Stomach (tissue), 9 donors: ENCODE measurements around the gene MMP10. TPM values are rescaled to one million over a fixed set of nuclear protein-coding genes. Genes with fewer than 3 reads are reported as not detected.

Source experiments
- DNase-seq, 2 donors: peaks; one replicate each; pipeline versions ENCODE4 v3.0.0 to v3.0.0-alpha.2; 2013 to 2019
- H3K27ac ChIP-seq, 5 donors: fragments of 200-600 bp in 4 of 5; sonication (generic) in 4 of 5; one replicate each; pipeline ENCODE4 v1.5.1; 2013 to 2019; ENCODE audit warnings: mild to moderate bottlenecking in 1 of 5, moderate library complexity in 1 of 5
- H3K27me3 ChIP-seq, 3 donors: fragments of 200-600 bp; sonication (generic); one replicate each; pipeline ENCODE4 v1.5.1; 2017 to 2019; ENCODE audit warnings: mixed run types in 1 of 3
- H3K36me3 ChIP-seq, 4 donors: fragments of 200-600 bp; sonication (generic); 1 replicate in 3 of 4; 2 replicates in 1 of 4; pipeline ENCODE4 v1.5.1; 2016 to 2019
- H3K4me1 ChIP-seq, 4 donors: fragments of 200-600 bp; sonication (generic); one replicate each; pipeline ENCODE4 v1.5.1; 2016 to 2019
- H3K4me3 ChIP-seq, 4 donors: fragments of 200-600 bp; sonication (generic) in 3 of 4; one replicate each; pipeline ENCODE4 v1.5.1; 2016 to 2019; ENCODE audit warnings: mild to moderate bottlenecking in 1 of 4
- H3K9me3 ChIP-seq, 4 donors: fragments of 200-600 bp; sonication (generic); one replicate each; pipeline ENCODE4 v1.5.1; 2016 to 2019
- CTCF ChIP-seq, 7 experiments: fragments of 450-650 bp in 4 of 7; fragments of 200-600 bp in 3 of 7; sonication (generic) in 3 of 7; IDR thresholded peaks; one replicate each; pipeline ENCODE4 v1.5.1; 2016 to 2019; ENCODE audit warnings: antibody characterized with exemption in 7 of 7, control low read depth in 2 of 7, mild to moderate bottlenecking in 1 of 7
- EP300 ChIP-seq: sonication (generic); formaldehyde crosslinking; IDR thresholded peaks from one replicate; pipeline ENCODE4 v1.6.1; 2017; ENCODE audit warnings: antibody characterized with exemption
- POLR2A ChIP-seq, 4 donors: fragments of 450-650 bp; IDR thresholded peaks; one replicate each; pipeline ENCODE4 v1.6.1; 2016; ENCODE audit warnings: antibody characterized with exemption in 4 of 4, control low read depth in 2 of 4, mild to moderate bottlenecking in 1 of 4, moderate library complexity in 1 of 4
- POLR2AphosphoS5 ChIP-seq, 3 donors: sonication (generic); formaldehyde crosslinking; IDR thresholded peaks; one replicate each; pipeline ENCODE4 v1.6.1; 2016; ENCODE audit warnings: antibody characterized with exemption in 3 of 3
- WGBS, 5 donors: extraction: QIAGEN DNeasy Blood & Tissue Kit in 3 of 5; methylation state at CpG; one replicate each; pipeline versions ENCODE4 v1.1.5 to v1.1.7; 2013 to 2018; 5-methylcytosine and 5-hydroxymethylcytosine counted together
- intact Hi-C: fragments of 100-400 bp; cut with DNase I; formaldehyde crosslinking; loops from one replicate; pipeline ENCODE4 v1.15.1; 2023; ENCODE audit warnings: low total_unique reads
- polyA plus RNA-seq, 3 donors: library from polyadenylated mRNA; stranded (reverse); fragments of 200-250 nt; gene quantifications; one replicate each; pipeline ENCODE4 v1.2.3, GENCODE V29; 2013
- total RNA-seq, 5 donors: library from RNA; depleted of rRNA; stranded (reverse); fragments of >200 nt; gene quantifications; one replicate each; pipeline versions ENCODE4 v1.1.0 to v1.2.3, GENCODE V29; 2014 to 2016
- donor health status: healthy with polysubstance abuse.
- donor health status: Bipolar disorder and iron deficiency.
- donor health status: healthy.

The MMP10 gene
- total and polyA plus RNA-seq, 8 donors = 0.10 to 8.8 (median 0.92) TPM; not detected in 3

GRCh38 chr11:102761646-102762238, 18.7 kb downstream of the MMP10 start:
- intact Hi-C loops = no loop called here
- H3K27ac ChIP-seq = no peak overlapping the region
- TF ChIP-seq POLR2A (IDR thresholded peaks at IDR 0.05) (no peak), POLR2AphosphoS5 (IDR thresholded peaks at IDR 0.05) (no peak), EP300 (no peak), CTCF (IDR thresholded peaks at IDR 0.05) (no peak)
- H3K4me3 ChIP-seq = no peak overlapping the region
- no peaks in the 10 kb centered on the region for H3K9me3 ChIP-seq
- no peaks in the 10 kb centered on the region for H3K27me3 ChIP-seq
- no peak for DNase-seq
- H3K36me3 ChIP-seq = no peaks in the 10 kb centered on the region
- H3K4me1 ChIP-seq = peaks cover 0 to 10% (median 0%) of the 10 kb centered on the region in 4 donors
- 84 to 93% (median 91%) methylated on average over 4 of the region's 4 CpGs for WGBS, 5 donors

- 39 to 48% (median 45%) methylated on average over 4 of the region's 4 CpGs for WGBS, 5 donors
- Histone ChIP-seq H3K27ac (no peak overlapping the region), H3K9me3 (no peaks in the 10 kb centered on the region), H3K4me1 (peaks cover 0 to 10% (median 0%) of the 10 kb centered on the region in 4 donors), H3K27me3 (no peaks in the 10 kb centered on the region), H3K4me3 (no peak overlapping the region), H3K36me3 (no peaks in the 10 kb centered on the region)
- TF ChIP-seq POLR2A (IDR thresholded peaks at IDR 0.05) = no peak
- peak in 2 of 3 donors; percentile 54 to 56 for TF ChIP-seq POLR2AphosphoS5 (IDR thresholded peaks at IDR 0.05)
- intact Hi-C loops = no loop called here
- peak in 1 of 2 donors; percentile 23 for DNase-seq
Measured at GRCh38 chr11:102760344-102761035, 19.9 kb downstream of the MMP10 start.

GRCh38 chr11:102757823-102758549, 22.4 kb downstream of the MMP10 start:
- no peaks in the 10 kb centered on the region for H3K36me3 ChIP-seq
- no peak for TF ChIP-seq EP300
- no peak for TF ChIP-seq POLR2AphosphoS5 (IDR thresholded peaks at IDR 0.05)
- no peak for TF ChIP-seq POLR2A (IDR thresholded peaks at IDR 0.05)
- H3K27me3 ChIP-seq = no peaks in the 10 kb centered on the region
- no peaks in the 10 kb centered on the region for H3K9me3 ChIP-seq
- WGBS, 5 donors = 34 to 51% (median 47%) methylated on average over 2 of the region's 2 CpGs
- no peak overlapping the region for H3K27ac ChIP-seq
- peak in 1 of 2 donors; percentile 32 for DNase-seq
- no peak overlapping the region for H3K4me3 ChIP-seq
- intact Hi-C loops = no loop called here
- peaks cover 0 to 10% (median 0%) of the 10 kb centered on the region in 4 donors for H3K4me1 ChIP-seq

- TF ChIP-seq CTCF (IDR thresholded peaks at IDR 0.05) (no peak), POLR2AphosphoS5 (IDR thresholded peaks at IDR 0.05) (no peak)
Measured at GRCh38 chr11:102753267-102753666, 27.2 kb downstream of the MMP10 start.

GRCh38 chr11:102751673-102752072, 28.8 kb downstream of the MMP10 start:
- H3K36me3 ChIP-seq = no peaks in the 10 kb centered on the region
- DNase-seq = no peak
- no peak for TF ChIP-seq POLR2A (IDR thresholded peaks at IDR 0.05)
- TF ChIP-seq CTCF (IDR thresholded peaks at IDR 0.05) = no peak
- no peak for TF ChIP-seq EP300
- TF ChIP-seq POLR2AphosphoS5 (IDR thresholded peaks at IDR 0.05) = no peak
- no peaks in the 10 kb centered on the region for H3K27me3 ChIP-seq
- peaks cover 0 to 5% (median 0%) of the 10 kb centered on the region in 4 donors for H3K9me3 ChIP-seq
- intact Hi-C loops = no loop called here
- H3K4me1 ChIP-seq = no peaks in the 10 kb centered on the region
- no peak overlapping the region for H3K4me3 ChIP-seq
- H3K27ac ChIP-seq = no peak overlapping the region

More at GRCh38 chr11:102753267-102753666, 27.2 kb downstream of the MMP10 start:
- Histone ChIP-seq H3K27ac (no peak overlapping the region), H3K4me1 (peaks cover 0 to 9% (median 0%) of the 10 kb centered on the region in 4 donors), H3K4me3 (no peak overlapping the region), H3K27me3 (no peaks in the 10 kb centered on the region), H3K9me3 (no peaks in the 10 kb centered on the region), H3K36me3 (no peaks in the 10 kb centered on the region)
- intact Hi-C loops = no loop called here
- no peak for DNase-seq
- WGBS, 5 donors = 86 to 96% (median 95%) methylated on average over 1 of the region's 1 CpG
